H9 (cell line): ENCODE data around the gene NLRP9. TPM values are rescaled to one million over a fixed set of nuclear protein-coding genes. Genes with fewer than 3 reads are reported as not detected.

ENCODE experiments used
- DNase-seq: peaks from one replicate; pipeline ENCODE4 v3.0.0-alpha.2; 2017
- H2AFZ ChIP-seq: one replicate; pipeline ENCODE4 v1.6.1; 2013; ENCODE audit warnings: mild to moderate bottlenecking, low read length, control low read depth, moderate library complexity
- H2AK5ac ChIP-seq: 2 replicates; pipeline ENCODE4 v1.6.1; 2013; ENCODE audit warnings: low read length, control low read depth, mixed read lengths; ENCODE audit not compliant: insufficient read length
- H2BK120ac ChIP-seq: one replicate; pipeline ENCODE4 v1.6.1; 2013; ENCODE audit warnings: low read depth, mild to moderate bottlenecking, low read length, control low read depth, inconsistent platforms; ENCODE audit not compliant: poor library complexity, severe bottlenecking
- H2BK12ac ChIP-seq: 2 replicates; pipeline ENCODE4 v1.6.1; 2013; ENCODE audit warnings: low read length, control low read depth, mixed read lengths, low read depth; ENCODE audit not compliant: insufficient read length
- H2BK15ac ChIP-seq: 2 replicates; pipeline ENCODE4 v1.6.1; 2013; ENCODE audit warnings: low read depth, low read length, control low read depth
- H2BK20ac ChIP-seq: one replicate; pipeline ENCODE4 v1.6.1; 2013; ENCODE audit warnings: low read depth, mild to moderate bottlenecking, low read length, control low read depth, inconsistent platforms; ENCODE audit not compliant: poor library complexity, severe bottlenecking
- H2BK5ac ChIP-seq: 2 replicates; pipeline ENCODE4 v1.6.1; 2013; ENCODE audit warnings: low read length, control low read depth, mixed read lengths; ENCODE audit not compliant: insufficient read length
- H3K14ac ChIP-seq: 2 replicates; pipeline ENCODE4 v1.6.1; 2013; ENCODE audit warnings: low read length, control low read depth; ENCODE audit not compliant: insufficient read depth
- H3K18ac ChIP-seq: 2 replicates; pipeline ENCODE4 v1.6.1; 2013; ENCODE audit warnings: low read depth, mild to moderate bottlenecking, mixed read lengths, low read length, control low read depth; ENCODE audit not compliant: insufficient read length
- H3K23ac ChIP-seq: 2 replicates; pipeline ENCODE4 v1.6.1; 2013; ENCODE audit warnings: low read length, control low read depth, mixed read lengths, low read depth; ENCODE audit not compliant: insufficient read length
- H3K23me2 ChIP-seq: 2 replicates; pipeline ENCODE4 v1.6.1; 2013; ENCODE audit warnings: low read depth, mild to moderate bottlenecking, mixed read lengths, low read length, control low read depth; ENCODE audit not compliant: insufficient read length, poor library complexity, severe bottlenecking
- H3K27ac ChIP-seq: 2 replicates; pipeline ENCODE4 v1.5.1; 2013; ENCODE audit warnings: low read length, control low read depth, mixed read lengths, low read depth; ENCODE audit not compliant: insufficient read length
- H3K27me3 ChIP-seq: 2 replicates; pipeline ENCODE4 v1.6.1; 2013; ENCODE audit warnings: low read length, control low read depth, inconsistent platforms; ENCODE audit not compliant: insufficient read depth
- H3K4ac ChIP-seq: 2 replicates; pipeline ENCODE4 v1.6.1; 2013; ENCODE audit warnings: low read depth, mild to moderate bottlenecking, control low read depth, inconsistent platforms, low read length, moderate library complexity
- H3K4me1 ChIP-seq: 2 replicates; pipeline ENCODE4 v1.6.1; 2013; ENCODE audit warnings: low read length, control low read depth, inconsistent platforms; ENCODE audit not compliant: insufficient read depth
- H3K4me2 ChIP-seq: 2 replicates; pipeline ENCODE4 v1.6.1; 2013; ENCODE audit warnings: low read length, control low read depth, mixed read lengths; ENCODE audit not compliant: insufficient read length, insufficient read depth
- H3K56ac ChIP-seq: 2 replicates; pipeline ENCODE4 v1.6.1; 2013; ENCODE audit warnings: low read depth, mild to moderate bottlenecking, mixed read lengths, low read length, control low read depth; ENCODE audit not compliant: insufficient read length
- H3K79me1 ChIP-seq: 2 replicates; pipeline ENCODE4 v1.6.1; 2013; ENCODE audit warnings: low read depth, mild to moderate bottlenecking, moderate library complexity, low read length, control low read depth, inconsistent platforms; ENCODE audit not compliant: insufficient read depth, poor library complexity, severe bottlenecking
- H3K79me2 ChIP-seq: 2 replicates; pipeline ENCODE4 v1.6.1; 2013; ENCODE audit warnings: low read length, control low read depth, inconsistent platforms; ENCODE audit not compliant: insufficient read depth
- H3K9ac ChIP-seq: 2 replicates; pipeline ENCODE4 v1.6.1; 2013; ENCODE audit warnings: low read length, control low read depth, mixed read lengths; ENCODE audit not compliant: insufficient read length; ENCODE audit errors: extremely low read depth
- H3K9me3 ChIP-seq: one replicate; pipeline ENCODE4 v1.6.1; 2013; ENCODE audit warnings: low read depth, low read length, inconsistent platforms; ENCODE audit not compliant: control insufficient read depth
- H3T11ph ChIP-seq: one replicate; pipeline ENCODE4 v1.6.1; 2013; ENCODE audit warnings: mild to moderate bottlenecking, low read length, control low read depth, inconsistent platforms
- H4K20me1 ChIP-seq: one replicate; pipeline ENCODE4 v1.6.1; 2013; ENCODE audit not compliant: control insufficient read depth, insufficient read length, insufficient read depth
- H4K5ac ChIP-seq: 2 replicates; pipeline ENCODE4 v1.6.1; 2013; ENCODE audit warnings: low read depth, mild to moderate bottlenecking, mixed read lengths, low read length, control low read depth; ENCODE audit not compliant: insufficient read length
- H4K8ac ChIP-seq: replicated peaks from 2 replicates; pipeline ENCODE4 v1.6.1; 2013; ENCODE audit warnings: low read length, control low read depth, mixed read lengths, low read depth; ENCODE audit not compliant: insufficient read length
- H4K91ac ChIP-seq: 2 replicates; pipeline ENCODE4 v1.6.1; 2013; ENCODE audit warnings: low read depth, mild to moderate bottlenecking, moderate library complexity, mixed read lengths, low read length, control low read depth; ENCODE audit not compliant: insufficient read length
- H3K27ac Mint-ChIP-seq, 3 experiments: 2 replicates in 2 of 3; 3 replicates in 1 of 3; pipeline ENCODE4 v1.8.0; 2020 to 2021; ENCODE audit warnings: mixed read lengths in 3 of 3, mild to moderate bottlenecking in 1 of 3, moderate library complexity in 1 of 3
- H3K27me3 Mint-ChIP-seq: 2 replicates; pipeline ENCODE4 v1.8.0; 2021; ENCODE audit warnings: low read depth, mild to moderate bottlenecking, moderate library complexity, mixed read lengths
- H3K36me3 Mint-ChIP-seq, 3 experiments: 2 replicates in 2 of 3; 3 replicates in 1 of 3; pipeline ENCODE4 v1.8.0; 2020 to 2021; ENCODE audit warnings: low read depth in 3 of 3, mixed read lengths in 3 of 3; ENCODE audit not compliant: insufficient read depth in 1 of 3
- H3K4me1 Mint-ChIP-seq, 2 experiments: 2 replicates each; pipeline ENCODE4 v1.8.0; 2020; ENCODE audit warnings: mixed read lengths in 2 of 2
- H3K4me3 Mint-ChIP-seq, 2 experiments: 2 replicates in 1 of 2; 3 replicates in 1 of 2; pipeline ENCODE4 v1.8.0; 2020 to 2021; ENCODE audit warnings: mild to moderate bottlenecking in 2 of 2, mixed read lengths in 2 of 2, moderate library complexity in 1 of 2
- H3K9me3 Mint-ChIP-seq, 2 experiments: 2 replicates in 1 of 2; 3 replicates in 1 of 2; pipeline ENCODE4 v1.8.0; 2020; ENCODE audit warnings: mild to moderate bottlenecking in 2 of 2, mixed read lengths in 2 of 2, moderate library complexity in 1 of 2
- CTCF ChIP-seq: fragments of 200-600 bp; sonication (generic); conservative IDR thresholded peaks from 3 replicates; pipeline ENCODE4 v1.8.0; 2021; ENCODE audit warnings: antibody characterized with exemption, mild to moderate bottlenecking
- WGBS: extraction: QIAGEN DNeasy Blood & Tissue Kit; methylation state at CpG from one replicate; pipeline ENCODE4 v1.1.7; 2013; ENCODE audit warnings: missing lambda C conversion rate, low lambda C conversion rate, mixed read lengths; ENCODE audit not compliant: insufficient read length; ENCODE audit errors: extremely low coverage; 5-methylcytosine and 5-hydroxymethylcytosine counted together
- total RNA-seq: library from RNA; stranded (reverse); gene quantifications from 2 replicates; pipeline ENCODE4 v1.2.1, GENCODE V29; 2021

NLRP9 gene
- total RNA-seq, 1 experiment from 2014 or later: not detected

- Histone ChIP-seq H2BK12ac (no peak overlapping the region), H3K23ac (no peak overlapping the region), H2BK20ac (no peak overlapping the region), H3T11ph (no peak overlapping the region), H4K5ac (no peak overlapping the region), H3K4me1 (no peaks in the 10 kb centered on the region), H4K8ac (no peak overlapping the region), H3K4ac (no peak overlapping the region), H2AFZ (no peak overlapping the region), H3K4me2 (peak overlapping the region; percentile 42), H3K27ac (no peak overlapping the region), H3K9me3 (no peaks in the 10 kb centered on the region), H3K23me2 (peaks cover 6% of the 10 kb centered on the region), H3K79me1 (peaks cover 12% of the 10 kb centered on the region), H3K9ac (no peak overlapping the region), H2AK5ac (no peak overlapping the region), H3K27me3 (no peaks in the 10 kb centered on the region), H4K91ac (no peak overlapping the region), H4K20me1 (no peaks in the 10 kb centered on the region), H2BK15ac (no peak overlapping the region), H2BK120ac (no peak overlapping the region), H3K18ac (no peak overlapping the region), H3K56ac (no peak overlapping the region), H3K14ac (no peak overlapping the region), H3K79me2 (peaks cover 19% of the 10 kb centered on the region; the same call in 1 of the 2 replicates), H2BK5ac (no peak overlapping the region)
- WGBS: no CpG with 5 or more reads among the region's 17 CpGs
- DNase-seq: no peak
- H3K4me1 Mint-ChIP-seq: peaks cover 41 to 48% of the 10 kb centered on the region in 2 experiments
- no peaks in the 10 kb centered on the region; a peak in 1 of 5 replicates for H3K9me3 Mint-ChIP-seq
- TF ChIP-seq CTCF: no peak
- H3K27ac Mint-ChIP-seq: peak overlapping the region; percentile 93 to 98 (median 96)
- H3K36me3 Mint-ChIP-seq: peaks cover 32 to 61% (median 56%) of the 10 kb centered on the region in 3 experiments
- H3K4me3 Mint-ChIP-seq: peak overlapping the region; percentile 94 to 98
- H3K27me3 Mint-ChIP-seq: no peaks in the 10 kb centered on the region
Observed at GRCh38 chr19:55674459-55674840, 63.8 kb downstream of the NLRP9 start.
